Loucy (cell line): ENCODE data around the gene MYMK.

Experiments used
- H2AFZ ChIP-seq: fragments of 200-600 bp; sonication (generic); 2 replicates; pipeline ENCODE4 v1.6.0; 2016; ENCODE audit warnings: antibody characterized with exemption, mild to moderate bottlenecking, low read length, moderate library complexity
- H3F3A ChIP-seq: fragments of 200-600 bp; 2 replicates; pipeline ENCODE4 v1.6.0; 2016; ENCODE audit warnings: antibody characterized with exemption, low read depth, mild to moderate bottlenecking
- H3K27me3 ChIP-seq: fragments of 200-600 bp; sonication (generic); 2 replicates; pipeline ENCODE4 v1.6.1; 2014; ENCODE audit warnings: low read length, mild to moderate bottlenecking; ENCODE audit not compliant: insufficient read depth, poor library complexity, severe bottlenecking
- H3K36me3 ChIP-seq: fragments of 200-600 bp; sonication (generic); 2 replicates; pipeline ENCODE4 v1.6.1; 2016; ENCODE audit warnings: low read length; ENCODE audit not compliant: insufficient read depth
- H3K4me1 ChIP-seq: fragments of 200-600 bp; sonication (generic); 2 replicates; pipeline ENCODE4 v1.5.1; 2014; ENCODE audit warnings: low read length, mild to moderate bottlenecking; ENCODE audit not compliant: insufficient read depth, poor library complexity, severe bottlenecking
- H3K4me2 ChIP-seq: fragments of 200-600 bp; sonication (generic); 2 replicates; pipeline ENCODE4 v1.6.0; 2014; ENCODE audit warnings: antibody characterized with exemption, low read length, low read depth, mild to moderate bottlenecking; ENCODE audit not compliant: poor library complexity, severe bottlenecking
- H3K4me3 ChIP-seq: fragments of 200-600 bp; sonication (generic); 2 replicates; pipeline ENCODE4 v1.5.1; 2014; ENCODE audit warnings: low read length, mild to moderate bottlenecking, mixed read lengths; ENCODE audit not compliant: poor library complexity, severe bottlenecking
- H3K79me2 ChIP-seq: fragments of 200-600 bp; sonication (generic); 2 replicates; pipeline ENCODE4 v1.6.1; 2014; ENCODE audit warnings: low read length; ENCODE audit not compliant: insufficient read depth
- H3K9ac ChIP-seq: fragments of 200-600 bp; sonication (generic); 2 replicates; pipeline ENCODE4 v1.6.0; 2014; ENCODE audit warnings: mild to moderate bottlenecking, low read depth, low read length, moderate library complexity; ENCODE audit not compliant: poor library complexity, severe bottlenecking
- H3K9me2 ChIP-seq: fragments of 200-600 bp; sonication (generic); replicated peaks from 2 replicates; pipeline ENCODE4 v1.6.1; 2016; ENCODE audit warnings: low read depth, low read length, mixed read lengths
- H3K9me3 ChIP-seq: fragments of 200-600 bp; sonication (generic); 2 replicates; pipeline ENCODE4 v1.6.1; 2014; ENCODE audit warnings: mild to moderate bottlenecking, antibody characterized with exemption, low read length, low read depth; ENCODE audit not compliant: insufficient read depth
- H4K20me1 ChIP-seq: fragments of 200-600 bp; sonication (generic); 2 replicates; pipeline ENCODE4 v1.6.0; 2014; ENCODE audit warnings: antibody characterized with exemption, low read length, mild to moderate bottlenecking; ENCODE audit not compliant: insufficient read depth, poor library complexity, severe bottlenecking
- CTCF ChIP-seq: fragments of 200-600 bp; sonication (generic); conservative IDR thresholded peaks from 2 replicates; pipeline ENCODE4 v1.5.1; 2014; ENCODE audit warnings: mild to moderate bottlenecking, antibody characterized with exemption, low read length
- EZH2phosphoT487 ChIP-seq: fragments of 200-600 bp; IDR thresholded peaks from 2 replicates; pipeline ENCODE4 v1.6.1; 2018; ENCODE audit warnings: antibody characterized with exemption, mild to moderate bottlenecking, moderate library complexity, borderline replicate concordance

MYMK gene

DNA sequence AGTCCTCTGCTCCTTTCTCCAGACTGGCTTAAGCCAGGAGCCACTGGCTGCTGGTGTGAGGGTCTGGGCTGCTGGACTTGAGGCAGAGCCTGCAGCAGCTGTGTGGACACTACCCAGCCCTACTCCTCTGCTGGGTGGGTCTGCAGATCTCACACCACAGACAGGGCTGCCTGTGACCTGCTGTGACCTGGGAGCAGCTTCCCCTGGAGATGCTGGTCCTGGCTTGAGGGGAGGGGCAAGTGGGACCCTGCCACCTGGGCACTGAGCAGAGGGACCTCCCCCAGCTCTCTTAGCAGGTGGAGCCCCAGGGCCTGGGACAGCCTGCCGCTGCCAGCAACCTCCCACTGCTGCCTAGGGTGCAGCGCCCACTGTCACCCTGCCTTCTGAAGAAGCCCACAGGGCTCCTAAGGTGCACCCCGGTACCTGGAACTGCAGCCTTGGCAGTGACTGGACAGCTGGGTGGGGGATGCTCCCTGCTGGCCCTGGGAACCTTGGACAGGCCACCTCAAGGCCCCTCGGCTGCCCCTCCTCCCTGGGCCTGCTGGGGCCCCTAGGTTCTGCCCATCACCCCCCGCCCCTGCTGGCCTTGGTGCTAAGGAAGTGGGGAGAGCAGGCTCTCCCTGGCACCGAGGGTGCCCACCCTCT lies 55.9 kb downstream of the MYMK start:
- Histone ChIP-seq H3K27me3 (no peaks in the 10 kb centered on the region), H4K20me1 (no peaks in the 10 kb centered on the region), H3K4me3 (no peak overlapping the region), H3K9ac (no peak overlapping the region), H3K4me1 (peaks cover 17% of the 10 kb centered on the region), H3K79me2 (peaks cover 4% of the 10 kb centered on the region; the same call in 1 of the 2 replicates), H2AFZ (no peak overlapping the region), H3K4me2 (no peak overlapping the region), H3F3A (no peaks in the 10 kb centered on the region; the same call in 1 of the 2 replicates), H3K9me3 (no peaks in the 10 kb centered on the region), H3K36me3 (peaks cover 5% of the 10 kb centered on the region; the same call in 1 of the 2 replicates), H3K9me2 (no peaks in the 10 kb centered on the region)
- TF ChIP-seq EZH2phosphoT487: no peak
- no peak for TF ChIP-seq CTCF

GRCh38 chr9:133468374-133468773 lies 56.4 kb downstream of the MYMK start:
- no peak for TF ChIP-seq CTCF
- no peak for TF ChIP-seq EZH2phosphoT487
- Histone ChIP-seq H3K4me2 (no peak overlapping the region), H3F3A (no peaks in the 10 kb centered on the region; the same call in 1 of the 2 replicates), H4K20me1 (no peaks in the 10 kb centered on the region), H3K79me2 (peaks cover 4% of the 10 kb centered on the region; the same call in 1 of the 2 replicates), H3K9me3 (no peaks in the 10 kb centered on the region), H3K4me3 (no peak overlapping the region), H2AFZ (no peak overlapping the region), H3K9me2 (no peaks in the 10 kb centered on the region), H3K9ac (no peak overlapping the region), H3K36me3 (peaks cover 5% of the 10 kb centered on the region; the same call in 1 of the 2 replicates), H3K4me1 (peaks cover 11% of the 10 kb centered on the region), H3K27me3 (no peaks in the 10 kb centered on the region)

- no peak for TF ChIP-seq EZH2phosphoT487
- TF ChIP-seq CTCF: no peak
- no peak overlapping the region for H2AFZ ChIP-seq
- peaks cover 6% of the 10 kb centered on the region for H3K4me1 ChIP-seq
- H3K27me3 ChIP-seq: no peaks in the 10 kb centered on the region
- H4K20me1 ChIP-seq: peaks cover 10% of the 10 kb centered on the region
- H3F3A ChIP-seq: no peaks in the 10 kb centered on the region; the same call in 1 of the 2 replicates
- H3K9me2 ChIP-seq: no peaks in the 10 kb centered on the region
- no peak overlapping the region for H3K9ac ChIP-seq
- no peaks in the 10 kb centered on the region for H3K9me3 ChIP-seq
- peaks cover 5% of the 10 kb centered on the region; the same call in 1 of the 2 replicates for H3K36me3 ChIP-seq
- H3K79me2 ChIP-seq: peaks cover 9% of the 10 kb centered on the region; the same call in 1 of the 2 replicates
- no peak overlapping the region for H3K4me3 ChIP-seq
- no peak overlapping the region for H3K4me2 ChIP-seq
These were observed 57.7 kb downstream of the MYMK start for GRCh38 chr9:133467101-133467500.
